HepG2 (cell line): ENCODE data around the gene HEPACAM. TPM values are rescaled to one million over a fixed set of nuclear protein-coding genes. Genes with fewer than 3 reads are reported as not detected.

Source experiments
- AFF4 ChIP-seq: sonication (generic); formaldehyde crosslinking; IDR thresholded peaks from 2 replicates; pipeline ENCODE4 v1.4.0; 2020; ENCODE audit warnings: missing genetic modification reagents
- ATF4 ChIP-seq, 2 experiments: fragments of 450-650 bp in 1 of 2; sonication (generic) in 1 of 2; formaldehyde crosslinking; IDR thresholded peaks; 2 replicates each; pipeline versions ENCODE4 v1.5.0 to v1.8.0; 2020 to 2022; ENCODE audit warnings: mild to moderate bottlenecking in 1 of 2, missing genetic modification reagents in 1 of 2
- CBFB ChIP-seq: sonication (generic); formaldehyde crosslinking; IDR thresholded peaks from 2 replicates; pipeline ENCODE4 v1.4.0; 2020; ENCODE audit warnings: missing genetic modification reagents
- CBX5 ChIP-seq: sonication (generic); formaldehyde crosslinking; IDR thresholded peaks from 2 replicates; pipeline ENCODE4 v1.4.0; 2020; ENCODE audit warnings: missing genetic modification reagents, borderline replicate concordance
- KMT2B ChIP-seq: IDR thresholded peaks from 2 replicates; pipeline ENCODE4 v1.6.1; 2016; ENCODE audit warnings: missing genetic modification reagents, missing compliant biosample characterization
- MAFG ChIP-seq: sonication (generic); formaldehyde crosslinking; IDR thresholded peaks from 2 replicates; pipeline ENCODE4 v1.5.1; 2020; ENCODE audit warnings: mild to moderate bottlenecking, missing genetic modification reagents
- RXRB ChIP-seq: IDR thresholded peaks from 2 replicates; pipeline ENCODE4 v1.6.1; 2016; ENCODE audit warnings: borderline replicate concordance, missing genetic modification reagents, missing compliant biosample characterization
- SRSF4 ChIP-seq: fragments of 200-400 bp; formaldehyde crosslinking; IDR thresholded peaks from one replicate; pipeline ENCODE4 v1.6.1; 2018; ENCODE audit warnings: mild to moderate bottlenecking, low read depth, low read length, moderate library complexity; ENCODE audit not compliant: poor library complexity, severe bottlenecking
- TAF1 ChIP-seq: sonication (generic); formaldehyde crosslinking; IDR thresholded peaks from 2 replicates; pipeline ENCODE4 v1.4.0; 2020; ENCODE audit warnings: missing genetic modification reagents
- ZNF292 ChIP-seq: sonication (generic); formaldehyde crosslinking; IDR thresholded peaks from 2 replicates; pipeline ENCODE4 v1.8.1; 2022; ENCODE audit warnings: mild to moderate bottlenecking, low read depth, missing genetic modification reagents, borderline replicate concordance
- ZNF564 ChIP-seq: sonication (generic); formaldehyde crosslinking; IDR thresholded peaks from 2 replicates; pipeline ENCODE4 v1.8.1; 2023; ENCODE audit warnings: mild to moderate bottlenecking, missing genetic modification reagents
- ZNF652 ChIP-seq: IDR thresholded peaks from 2 replicates; pipeline ENCODE4 v1.6.1; 2016; ENCODE audit warnings: low read depth, borderline replicate concordance
- ZSCAN12 ChIP-seq: sonication (generic); formaldehyde crosslinking; IDR thresholded peaks from 2 replicates; pipeline ENCODE4 v1.9.0; 2021; ENCODE audit warnings: mild to moderate bottlenecking, missing genetic modification reagents
- polyA plus RNA-seq, 8 experiments: library from polyadenylated mRNA; depleted of rRNA in 3 of 8; stranded (reverse) in 7 of 8; unstranded in 1 of 8; fragments of >200 nt; fragmentation: Illumina TruSeq in 4 of 8; extraction: Trizol in 4 of 8; gene quantifications; 2 replicates each; pipeline versions ENCODE4 v1.2.1 to v1.2.3, GENCODE V29; 2011 to 2016; ENCODE audit warnings: low read depth in 4 of 8, missing spikeins in 1 of 8, mixed read lengths in 1 of 8; ENCODE audit not compliant: insufficient read depth in 1 of 8
- total RNA-seq, 5 experiments: library from RNA; depleted of rRNA; stranded (reverse); fragments of >200 nt; fragmentation: Illumina TruSeq; extraction: Trizol; gene quantifications; 2 replicates each; pipeline ENCODE4 v1.2.3, GENCODE V29; 2016; ENCODE audit warnings: low read depth in 1 of 5

Gene HEPACAM
- total and polyA plus RNA-seq, 2 of the 13 experiments (the other 11 are each of a cell fraction or from before 2014, with no cell fraction given), result 66.9 to 121 TPM

- TF ChIP-seq ATF4 (CRISPR knock-in tag; IDR thresholded peaks at IDR 0.05) (no peak), AFF4 (no peak), ZSCAN12 (CRISPR knock-in tag) (peak; percentile 60; the same call in 1 of the 2 replicates), TAF1 (CRISPR knock-in tag) (no peak), ZNF564 (no peak), KMT2B (CRISPR knock-in tag) (no peak), CBX5 (CRISPR knock-in tag) (no peak), SRSF4 (no peak), MAFG (CRISPR knock-in tag) (no peak), ZNF292 (CRISPR knock-in tag) (no peak), ZNF652 (CRISPR knock-in tag) (no peak), RXRB (CRISPR knock-in tag) (0 out of 2 replicates have a peak, but pooled peaks have one; percentile 34), CBFB (CRISPR knock-in tag) (no peak)
- TF ChIP-seq, all 625 proteins: peak for 41
Observed at GRCh38 chr11:124937336-124937935, 1.6 kb upstream of the HEPACAM start (continued).
